ENCODE results near the gene AIRE.

AIRE gene

DNA sequence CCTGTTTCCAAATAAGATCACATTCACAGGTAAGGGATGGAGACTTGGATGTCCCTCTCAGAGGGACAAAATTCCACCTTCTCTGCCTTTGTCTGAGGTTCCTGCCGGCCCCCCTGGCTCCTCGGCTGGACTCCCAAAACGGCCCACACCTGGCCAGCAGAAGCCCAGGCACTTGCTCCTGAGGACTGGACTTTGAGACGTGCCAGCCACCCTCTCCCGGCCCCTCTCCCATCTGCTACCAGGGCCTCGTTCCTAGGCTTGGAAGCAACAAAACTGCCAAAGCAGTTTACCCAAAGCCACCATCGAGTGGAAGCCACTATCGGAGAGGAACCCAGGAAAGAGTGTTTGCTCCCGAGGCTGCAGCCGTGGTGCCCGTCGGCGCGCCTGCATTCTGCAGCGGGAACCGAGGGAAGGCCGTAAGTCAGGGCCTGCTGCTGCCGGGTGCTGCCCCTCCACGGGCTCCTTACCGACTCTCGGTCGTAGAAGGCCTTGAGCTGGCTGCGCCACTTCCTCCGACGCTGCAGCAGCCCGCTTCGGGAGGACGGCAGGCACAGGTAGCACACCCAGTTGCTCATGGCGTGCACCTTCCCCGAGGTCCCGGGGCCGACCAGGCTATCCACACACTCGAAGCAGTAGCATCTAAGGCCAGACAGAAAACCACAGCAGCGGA is 27.5 kb upstream of the AIRE start:
- TF ChIP-seq, protein P1, sequence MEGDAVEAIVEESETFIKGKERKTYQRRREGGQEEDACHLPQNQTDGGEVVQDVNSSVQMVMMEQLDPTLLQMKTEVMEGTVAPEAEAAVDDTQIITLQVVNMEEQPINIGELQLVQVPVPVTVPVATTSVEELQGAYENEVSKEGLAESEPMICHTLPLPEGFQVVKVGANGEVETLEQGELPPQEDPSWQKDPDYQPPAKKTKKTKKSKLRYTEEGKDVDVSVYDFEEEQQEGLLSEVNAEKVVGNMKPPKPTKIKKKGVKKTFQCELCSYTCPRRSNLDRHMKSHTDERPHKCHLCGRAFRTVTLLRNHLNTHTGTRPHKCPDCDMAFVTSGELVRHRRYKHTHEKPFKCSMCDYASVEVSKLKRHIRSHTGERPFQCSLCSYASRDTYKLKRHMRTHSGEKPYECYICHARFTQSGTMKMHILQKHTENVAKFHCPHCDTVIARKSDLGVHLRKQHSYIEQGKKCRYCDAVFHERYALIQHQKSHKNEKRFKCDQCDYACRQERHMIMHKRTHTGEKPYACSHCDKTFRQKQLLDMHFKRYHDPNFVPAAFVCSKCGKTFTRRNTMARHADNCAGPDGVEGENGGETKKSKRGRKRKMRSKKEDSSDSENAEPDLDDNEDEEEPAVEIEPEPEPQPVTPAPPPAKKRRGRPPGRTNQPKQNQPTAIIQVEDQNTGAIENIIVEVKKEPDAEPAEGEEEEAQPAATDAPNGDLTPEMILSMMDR (IDR thresholded peaks at IDR 0.05; ENCODE audit: control insufficient read depth, insufficient read depth, low read depth, low read length, missing control alignments), result no peak
- no peak for DNase-seq (ENCODE audit: low read depth)
- H3K4me3 ChIP-seq (ENCODE audit: control insufficient read depth, low read depth, low read length), result no peak overlapping the region

DNA sequence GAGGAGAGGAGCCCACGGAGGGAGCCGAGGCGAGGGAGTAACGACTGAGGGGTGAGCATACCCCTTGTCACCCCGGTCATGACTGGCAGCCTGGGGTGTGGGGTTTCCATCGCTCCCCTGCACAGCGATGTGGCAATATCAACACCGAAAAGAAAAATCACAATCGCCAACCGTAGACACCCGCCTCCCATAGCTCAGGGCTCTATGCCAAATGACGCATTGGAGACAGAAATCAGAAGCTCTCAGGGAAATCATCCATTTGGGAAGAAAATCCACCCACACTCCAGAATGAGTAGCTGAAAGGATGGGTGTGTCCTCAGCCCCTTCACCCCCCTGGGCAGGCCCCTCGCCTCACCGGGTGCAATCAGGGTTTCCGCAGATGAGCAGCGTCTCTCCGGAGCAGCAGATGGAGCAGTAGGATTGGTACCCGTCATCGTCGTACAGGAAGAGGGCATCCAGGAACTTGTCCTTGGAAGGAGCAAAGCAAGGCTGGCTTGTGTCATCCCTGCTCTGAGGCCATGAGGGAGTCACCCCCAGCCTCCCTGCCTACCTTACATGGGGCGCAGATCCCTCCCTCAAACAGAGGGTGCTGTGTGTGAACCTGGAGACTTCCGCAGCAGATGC is 26.5 kb upstream of the AIRE start:
- no peak overlapping the region for H3K4me3 ChIP-seq (ENCODE audit: control insufficient read depth, low read depth, low read length)
- TF ChIP-seq, protein P1 (IDR thresholded peaks at IDR 0.05; ENCODE audit: control insufficient read depth, insufficient read depth, low read depth, low read length, missing control alignments), result no peak
- DNase-seq (ENCODE audit: low read depth), result no peak

DNA sequence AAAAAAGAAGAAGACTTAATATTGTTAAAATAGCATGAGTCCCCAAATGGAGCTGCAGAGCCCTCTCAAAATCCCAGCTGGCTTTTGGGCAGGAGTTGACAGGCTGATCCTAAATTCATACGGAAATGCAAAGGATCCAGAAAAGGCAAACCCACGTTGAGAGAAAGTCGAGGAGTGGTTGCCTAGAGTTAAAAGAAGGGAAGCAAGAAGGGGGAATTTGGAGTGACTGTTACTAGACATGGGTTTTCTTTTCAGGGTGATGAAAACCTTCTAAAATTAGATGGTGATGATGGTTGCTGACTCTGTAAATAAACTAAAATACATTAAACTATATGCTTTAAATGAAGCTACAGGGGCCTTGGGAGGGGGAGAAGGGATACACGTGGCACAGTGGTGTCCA is 25.6 kb upstream of the AIRE start:
- no peak overlapping the region for H3K4me3 ChIP-seq (ENCODE audit: control insufficient read depth, low read depth, low read length)
- TF ChIP-seq, protein P1 (IDR thresholded peaks at IDR 0.05; ENCODE audit: control insufficient read depth, insufficient read depth, low read depth, low read length, missing control alignments), result no peak
- no peak for DNase-seq (ENCODE audit: low read depth)

DNA sequence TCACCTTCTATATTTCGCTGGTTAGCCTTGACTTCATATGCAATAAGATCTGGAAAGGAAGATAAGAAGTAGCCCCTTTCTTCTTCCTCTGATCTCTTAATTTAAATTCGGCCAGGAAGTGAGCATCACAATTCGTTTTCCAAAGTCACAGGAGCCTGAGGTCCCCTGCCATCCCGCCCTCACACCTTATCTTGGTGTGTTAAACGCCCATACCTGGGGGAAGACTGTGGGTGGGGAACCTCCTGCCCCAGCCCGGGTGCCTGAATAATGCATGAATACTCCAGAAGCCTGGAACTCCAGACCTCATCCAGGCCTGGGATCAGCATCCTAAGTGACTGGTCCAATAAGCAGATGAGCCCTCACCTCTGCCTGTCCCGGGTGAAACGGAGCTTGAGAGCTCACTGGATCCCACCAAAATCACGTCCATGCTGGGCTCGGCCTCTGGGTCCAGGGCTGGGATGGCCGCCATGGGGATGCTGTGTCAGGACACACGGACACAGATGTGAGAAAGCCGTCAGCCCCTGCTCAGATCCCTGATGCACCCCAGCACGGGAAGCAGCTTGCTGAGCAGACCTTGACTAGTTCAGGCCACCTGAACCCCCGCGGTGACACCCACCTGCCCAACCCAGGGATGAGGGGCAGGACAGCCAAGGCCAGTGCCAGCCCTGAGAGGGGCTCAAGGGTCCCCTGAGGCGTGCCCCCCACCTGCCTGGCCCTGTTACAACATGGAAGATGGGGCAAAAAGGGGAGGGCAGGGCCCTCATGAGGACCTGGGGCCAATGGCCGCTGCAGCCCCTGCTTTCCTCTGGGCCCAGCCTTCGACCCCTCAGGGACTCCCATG is 24.7 kb upstream of the AIRE start:
- no peak overlapping the region for H3K4me3 ChIP-seq (ENCODE audit: control insufficient read depth, low read depth, low read length)
- TF ChIP-seq, protein P1 (IDR thresholded peaks at IDR 0.05; ENCODE audit: control insufficient read depth, insufficient read depth, low read depth, low read length, missing control alignments), result no peak
- no peak for DNase-seq (ENCODE audit: low read depth)

DNA sequence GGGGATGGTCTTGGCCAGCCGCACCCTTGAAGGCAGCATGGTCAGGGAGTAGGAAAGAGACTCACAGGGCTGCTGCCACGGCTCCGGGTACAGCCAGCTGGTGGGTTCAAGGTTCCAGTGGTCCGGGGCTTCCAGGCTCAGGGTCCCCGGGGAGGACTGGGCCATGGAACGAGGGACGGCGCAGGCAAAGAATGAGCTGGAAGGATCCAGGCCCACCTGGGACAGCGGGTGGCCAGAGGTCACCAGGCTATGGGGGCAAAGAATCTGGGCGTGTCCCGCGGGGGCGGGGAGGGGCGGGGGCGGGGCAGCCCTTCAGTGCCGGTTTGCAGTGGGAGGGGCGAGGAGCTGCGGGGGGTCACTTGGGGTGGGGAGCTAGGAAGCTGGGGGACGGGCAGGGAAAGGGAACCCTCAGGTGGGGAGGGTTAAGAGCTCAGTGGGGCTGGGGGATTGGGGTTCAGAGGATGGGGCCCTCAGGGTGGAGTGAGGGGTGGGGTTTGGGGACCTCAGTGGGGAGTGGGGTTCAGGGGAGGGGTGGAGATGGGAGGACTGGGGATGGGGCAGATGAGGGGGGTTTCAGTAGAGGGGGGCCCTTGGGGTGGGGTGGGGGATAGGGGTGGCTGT is 23.9 kb upstream of the AIRE start, which contains the start of gene DNMT3L:
DNMT3L (minus strand) TSS at position 223 of the 621 bp plus-strand sequence. CDS start 638 bp downstream, outside the sequence.
- H3K4me3 ChIP-seq (ENCODE audit: control insufficient read depth, low read depth, low read length), result no peak within 1 kb of the TSS
- TF ChIP-seq, protein P1 (IDR thresholded peaks at IDR 0.05; ENCODE audit: control insufficient read depth, insufficient read depth, low read depth, low read length, missing control alignments), result no peak
- DNase-seq (ENCODE audit: low read depth), result no peak

DNA sequence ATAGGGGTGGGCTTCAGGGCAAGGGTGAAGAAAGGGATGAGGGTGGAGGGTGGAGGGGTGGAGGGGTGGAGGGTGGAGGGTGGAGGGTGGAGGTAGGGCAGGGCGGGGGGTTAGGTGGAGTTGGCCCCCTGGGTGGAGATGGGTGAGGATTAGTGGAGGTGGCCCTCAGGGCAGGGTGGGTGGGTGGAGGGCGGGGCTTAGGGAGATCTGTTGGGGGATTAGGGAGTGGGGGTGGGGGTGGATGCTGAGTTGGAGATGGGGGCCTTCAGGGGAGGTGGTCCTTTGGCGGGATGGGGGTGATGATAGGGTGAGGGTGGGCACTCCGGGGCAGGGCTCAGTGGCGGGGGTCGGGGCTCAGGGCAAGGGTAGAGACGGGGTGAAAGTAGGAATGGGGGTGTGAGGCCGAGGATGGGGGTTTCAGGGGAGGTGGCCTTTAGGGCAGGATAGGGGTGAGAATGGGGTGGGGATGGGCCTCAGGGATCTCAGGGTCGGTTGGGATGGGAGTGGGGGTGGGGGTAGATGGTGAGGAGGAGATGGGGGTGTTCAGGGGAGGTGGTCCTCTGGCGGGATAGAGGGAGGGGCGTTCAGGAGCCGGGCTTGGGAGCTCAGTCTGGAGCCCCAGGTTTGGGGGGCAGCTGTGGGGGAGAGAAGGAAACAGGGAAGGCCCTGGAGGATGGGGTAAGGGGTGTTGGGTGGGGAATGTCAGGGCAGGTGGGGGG is 23.2 kb upstream of the AIRE start:
- TF ChIP-seq, protein P1 (IDR thresholded peaks at IDR 0.05; ENCODE audit: control insufficient read depth, insufficient read depth, low read depth, low read length, missing control alignments), result no peak
- no peak overlapping the region for H3K4me3 ChIP-seq (ENCODE audit: control insufficient read depth, low read depth, low read length)
- no peak for DNase-seq (ENCODE audit: low read depth)

Measured in AG09309 (cell line).